ENCODE data around the gene TGM2.

GRCh38 chr20:38162878-38163875 lies 1.9 kb downstream of the TGM2 start:
- no peak for TF ChIP-seq POLR2A (IDR thresholded peaks at IDR 0.05)
- no peak for TF ChIP-seq CTCF (IDR thresholded peaks at IDR 0.05)
